Activated CD4-positive, CD25-positive, alpha-beta regulatory T cell treated with anti-CD3 and anti-CD28 coated beads, Interleukin-2, amount 50 U/mL, for 16 hours (primary cell): ENCODE results near the gene CCSER1.
"Not testable (repeated sequence)": the region's sequence is repeated elsewhere in the genome, so short reads cannot be mapped to it uniquely, and the experiment has no call there.

Experiments used
- DNase-seq: peaks from one replicate; pipeline ENCODE4 v3.0.0-alpha.2; 2020; ENCODE audit warnings: low read depth, low spot score

Gene CCSER1

DNA sequence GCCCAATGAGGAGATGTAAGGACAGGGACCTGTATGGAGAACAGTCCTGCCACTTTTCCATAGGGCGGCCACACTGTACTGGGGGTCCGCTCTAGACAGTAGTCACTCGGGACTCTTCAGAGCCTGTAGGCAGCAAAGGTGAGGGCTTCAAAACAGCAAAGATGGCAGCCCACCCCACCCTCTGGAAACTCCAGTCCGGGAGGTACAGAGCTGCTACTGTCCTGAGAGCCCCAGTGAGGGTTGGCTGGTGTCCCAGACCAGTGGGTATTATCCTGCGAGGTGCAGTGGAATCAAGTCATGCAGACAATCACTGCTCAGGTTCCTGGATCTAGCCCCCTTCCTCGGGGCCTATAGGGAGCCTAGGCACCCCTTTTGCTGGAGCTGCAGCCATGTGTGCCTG is 1392.0 kb downstream of the CCSER1 start:
- DNase-seq = no peak

DNA sequence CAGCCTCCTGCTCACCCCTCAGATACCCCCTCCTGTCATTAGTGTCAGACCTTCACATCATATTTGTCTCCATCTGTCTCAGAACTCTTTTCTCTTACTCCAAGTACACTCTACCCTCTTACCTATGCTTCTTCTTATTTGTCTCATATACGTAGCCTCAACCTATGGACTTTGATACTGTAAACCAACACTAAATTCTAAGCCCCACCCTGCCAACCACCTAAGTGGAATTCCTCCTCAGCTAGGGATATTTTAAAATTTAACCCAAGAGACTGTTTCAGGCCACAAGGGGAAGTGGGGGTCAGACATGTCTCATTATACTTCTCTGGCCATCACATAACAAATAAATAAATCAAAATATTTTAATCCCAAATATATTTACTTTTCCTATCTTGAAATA is 1398.4 kb downstream of the CCSER1 start:
- no peak for DNase-seq

DNA sequence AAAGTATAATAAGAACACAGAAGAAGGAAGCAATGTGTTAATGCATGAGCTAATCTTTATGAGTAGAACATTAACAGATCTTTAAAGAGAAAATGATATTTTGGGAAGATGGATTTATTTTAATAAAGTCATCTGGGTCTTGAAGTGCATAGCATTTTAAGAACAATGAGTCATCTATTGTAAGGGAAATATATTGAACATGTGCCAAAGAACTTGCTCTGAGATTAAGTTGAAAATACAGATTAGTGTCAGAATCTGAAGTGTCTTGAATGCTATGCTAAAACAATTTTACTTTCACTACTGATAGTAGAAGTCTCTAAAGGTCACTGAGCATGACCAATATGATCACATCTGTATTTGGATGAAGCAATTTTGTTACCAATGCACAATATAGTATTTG is 1399.9 kb downstream of the CCSER1 start:
- no peak for DNase-seq

DNA sequence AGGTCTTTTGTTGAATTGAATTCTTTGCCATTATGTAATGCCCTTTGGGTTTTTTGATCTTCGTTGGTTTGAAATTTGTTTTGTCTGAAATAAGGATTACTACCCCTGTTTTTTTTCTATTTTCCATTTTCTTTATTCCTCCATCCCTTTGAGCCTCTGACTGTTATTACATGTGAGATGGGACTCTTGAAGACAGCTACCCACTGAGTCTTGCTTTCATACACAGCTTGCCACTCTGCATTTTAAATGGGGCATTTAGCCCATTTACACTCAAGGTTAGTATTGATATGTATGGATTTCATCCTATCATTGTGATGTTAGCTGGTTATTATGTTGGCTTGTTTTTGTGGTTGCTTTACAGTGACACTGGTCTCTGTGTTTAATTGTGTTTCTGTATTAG is 1440.4 kb downstream of the CCSER1 start:
- DNase-seq = no peak

DNA sequence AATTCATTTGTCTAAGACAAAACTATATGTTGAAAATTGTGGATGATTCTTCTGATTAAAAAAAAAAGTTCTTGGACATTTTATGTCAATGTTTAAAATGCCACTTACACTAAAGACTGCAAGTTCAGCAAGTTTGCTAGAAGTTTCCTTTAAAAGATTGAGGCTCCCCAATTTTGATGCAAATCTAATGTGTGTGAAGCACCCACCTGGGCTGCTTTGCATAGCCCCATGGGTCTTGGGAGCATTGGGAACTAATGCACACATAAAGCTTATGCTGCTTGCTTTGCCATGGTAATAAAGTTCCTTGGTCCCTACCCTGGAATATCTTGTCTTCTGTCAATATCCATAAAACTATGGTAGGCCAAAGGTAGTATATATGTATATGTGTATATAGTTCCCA is 1450.7 kb downstream of the CCSER1 start:
- no peak for DNase-seq

DNA sequence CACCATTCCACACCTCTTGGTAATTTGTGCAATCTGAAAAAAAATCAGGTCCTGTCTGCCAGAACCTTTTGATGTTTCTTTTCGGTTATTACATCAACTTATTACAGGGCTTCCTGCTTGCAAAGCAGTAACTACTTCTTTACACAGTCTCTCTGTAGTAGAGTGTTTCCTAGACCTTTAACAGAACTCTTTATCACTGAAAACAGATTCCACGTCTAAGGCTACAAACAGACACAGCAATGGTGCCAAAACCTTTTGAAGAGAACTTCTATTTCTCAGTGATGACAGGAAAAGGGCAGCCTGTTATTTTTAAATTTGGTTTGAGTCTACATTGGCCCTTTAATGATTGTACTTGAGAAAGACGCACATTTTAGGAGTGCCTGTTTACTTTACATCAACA is 1463.1 kb downstream of the CCSER1 start:
- DNase-seq = no peak

DNA sequence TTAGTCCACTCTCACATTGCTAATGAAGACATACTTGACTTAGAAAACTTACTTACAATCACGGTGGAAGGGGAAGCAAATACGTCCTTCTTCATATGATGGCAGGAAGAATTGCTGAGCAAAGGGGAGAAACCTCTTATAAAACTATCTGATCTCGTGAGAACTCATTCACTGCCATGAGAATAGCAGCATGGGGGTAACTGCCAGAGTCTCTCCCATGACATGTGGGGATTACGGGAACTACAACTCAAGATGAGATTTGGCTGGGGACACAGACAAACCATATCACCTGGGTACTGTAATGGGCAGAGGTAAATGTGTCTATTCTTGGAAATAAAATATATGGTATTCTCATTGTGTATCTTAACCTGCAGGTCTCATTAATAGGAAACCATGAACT is 1464.9 kb downstream of the CCSER1 start:
- DNase-seq = no peak

DNA sequence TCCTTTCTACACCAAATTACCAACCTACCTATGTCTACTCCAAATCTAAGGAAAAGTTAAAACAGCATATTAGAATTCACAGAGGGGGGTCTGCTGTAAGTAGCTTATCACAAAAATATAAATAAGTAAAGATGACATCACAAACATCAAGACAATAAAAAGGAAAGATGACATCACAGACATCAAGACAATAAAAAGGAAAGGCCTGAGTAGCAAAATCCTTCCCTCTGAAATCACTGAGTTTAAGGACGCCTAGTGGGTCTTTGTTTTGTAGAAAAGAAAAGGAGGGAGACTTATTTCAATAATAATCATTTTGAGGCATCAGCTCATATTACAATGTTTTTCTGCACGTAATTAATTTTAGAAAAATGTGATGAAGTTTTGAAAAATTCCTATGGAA is 1469.5 kb downstream of the CCSER1 start:
- no peak for DNase-seq

DNA sequence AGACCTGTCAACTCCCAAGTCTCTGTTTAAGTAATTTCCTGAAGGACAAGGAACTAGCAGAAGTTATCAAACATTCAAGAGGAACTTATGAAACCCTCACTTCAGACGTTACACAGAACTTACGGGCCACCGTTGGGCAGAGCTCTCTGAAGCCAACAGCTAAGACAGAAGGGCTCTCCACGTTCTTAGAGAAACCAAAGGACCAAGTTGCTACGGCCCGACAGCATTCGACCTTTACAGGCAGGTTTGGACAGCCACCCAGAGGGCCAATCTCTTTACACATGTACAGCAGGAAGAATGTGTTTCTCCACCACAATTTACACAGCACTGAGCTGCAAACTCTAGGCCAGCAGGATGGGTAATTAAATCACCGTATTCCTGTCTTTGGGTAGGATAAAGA is 1471.5 kb downstream of the CCSER1 start:
- DNase-seq = no peak

DNA sequence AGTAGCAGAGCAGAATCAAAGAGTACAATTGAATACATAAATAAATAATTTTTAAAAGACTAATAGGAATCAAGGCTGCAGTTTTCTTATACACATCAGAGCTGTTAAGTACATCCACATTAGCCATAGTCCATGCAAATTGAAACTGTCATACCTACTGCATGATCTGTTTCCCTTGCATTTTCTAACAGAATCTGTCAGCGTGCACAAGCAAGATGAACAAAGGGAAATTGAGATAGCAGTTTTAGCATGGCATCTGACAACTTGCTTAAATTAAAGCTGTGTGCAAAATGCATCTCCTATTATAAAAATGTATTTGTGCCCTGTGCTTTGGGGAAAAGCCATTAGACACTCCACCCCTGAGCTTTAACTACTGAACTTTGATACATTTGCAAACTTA is 1473.1 kb downstream of the CCSER1 start:
- no peak for DNase-seq

DNA sequence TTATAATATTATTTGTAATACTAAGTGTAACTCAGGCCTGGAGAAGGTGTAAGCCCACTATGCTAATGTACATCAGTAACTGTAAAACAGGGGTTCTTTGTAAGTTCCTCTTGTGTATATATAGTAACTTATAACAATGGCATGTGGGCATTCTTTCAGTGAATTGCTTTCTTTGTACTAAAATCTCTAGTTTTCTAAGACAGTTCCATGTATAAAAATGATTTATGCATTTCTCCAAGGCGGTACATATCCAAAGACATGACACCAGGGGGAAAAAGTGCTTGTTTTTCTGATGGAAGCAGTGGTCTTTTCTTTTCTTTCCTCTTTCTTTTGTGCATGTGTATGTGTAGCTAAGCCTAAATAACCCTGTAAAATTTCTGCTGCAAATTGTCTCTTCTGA is 1474.2 kb downstream of the CCSER1 start:
- no peak for DNase-seq

DNA sequence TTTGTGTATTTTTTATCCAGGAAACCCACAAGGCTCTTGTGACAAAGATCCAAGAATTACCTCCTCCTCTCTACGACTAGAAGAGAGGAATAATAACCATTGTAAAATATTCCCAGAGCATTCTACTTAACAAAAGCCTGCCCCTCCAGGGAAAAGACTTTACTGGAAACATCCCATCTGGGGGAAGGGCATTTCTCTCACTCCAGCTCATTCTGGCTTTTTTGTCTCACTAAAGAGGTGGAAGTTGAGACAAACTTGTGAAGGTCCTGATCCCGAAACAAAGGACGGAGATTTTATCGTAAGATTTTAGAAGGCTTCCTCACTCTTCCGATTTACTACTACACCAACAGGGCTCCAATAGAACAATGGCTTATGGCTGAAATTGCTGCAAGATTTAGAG is 1484.6 kb downstream of the CCSER1 start:
- no peak for DNase-seq

DNA sequence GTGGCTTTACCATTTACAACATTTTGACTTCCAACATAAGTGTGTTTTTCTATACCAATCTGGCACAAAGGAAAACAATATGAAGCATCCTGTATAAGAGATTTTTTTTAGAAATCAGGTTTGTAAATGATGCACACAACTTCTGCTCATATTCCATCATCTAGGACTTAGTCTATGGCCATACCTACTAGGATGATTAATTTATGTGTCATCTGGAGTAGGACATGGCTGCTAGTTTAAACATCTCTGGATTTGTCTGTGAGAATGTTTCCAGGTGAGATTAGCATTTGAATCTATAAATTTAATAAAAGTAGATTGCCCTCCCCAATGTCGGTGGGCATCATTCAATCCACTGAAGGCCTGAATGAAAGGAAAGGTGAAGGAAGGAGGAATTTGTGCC is 1493.8 kb downstream of the CCSER1 start:
- no peak for DNase-seq

DNA sequence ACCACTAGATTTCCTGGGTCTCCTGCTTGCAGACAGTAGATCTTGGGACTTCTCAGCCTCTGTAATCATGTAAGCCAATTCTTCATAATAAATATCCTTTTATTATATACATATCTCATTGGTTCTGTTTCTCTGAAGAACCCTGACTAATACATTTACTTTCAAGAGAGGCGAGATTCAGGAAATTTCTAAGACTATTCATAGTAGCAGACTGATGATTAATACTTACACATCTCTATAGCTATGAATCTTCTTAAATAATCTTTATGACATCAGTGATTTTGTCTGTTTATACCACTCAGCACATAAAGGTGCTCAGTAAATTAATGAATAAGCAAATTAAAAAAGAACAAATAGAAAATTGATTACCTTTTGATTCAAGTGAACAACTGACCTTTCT is 1494.3 kb downstream of the CCSER1 start:
- no peak for DNase-seq

DNA sequence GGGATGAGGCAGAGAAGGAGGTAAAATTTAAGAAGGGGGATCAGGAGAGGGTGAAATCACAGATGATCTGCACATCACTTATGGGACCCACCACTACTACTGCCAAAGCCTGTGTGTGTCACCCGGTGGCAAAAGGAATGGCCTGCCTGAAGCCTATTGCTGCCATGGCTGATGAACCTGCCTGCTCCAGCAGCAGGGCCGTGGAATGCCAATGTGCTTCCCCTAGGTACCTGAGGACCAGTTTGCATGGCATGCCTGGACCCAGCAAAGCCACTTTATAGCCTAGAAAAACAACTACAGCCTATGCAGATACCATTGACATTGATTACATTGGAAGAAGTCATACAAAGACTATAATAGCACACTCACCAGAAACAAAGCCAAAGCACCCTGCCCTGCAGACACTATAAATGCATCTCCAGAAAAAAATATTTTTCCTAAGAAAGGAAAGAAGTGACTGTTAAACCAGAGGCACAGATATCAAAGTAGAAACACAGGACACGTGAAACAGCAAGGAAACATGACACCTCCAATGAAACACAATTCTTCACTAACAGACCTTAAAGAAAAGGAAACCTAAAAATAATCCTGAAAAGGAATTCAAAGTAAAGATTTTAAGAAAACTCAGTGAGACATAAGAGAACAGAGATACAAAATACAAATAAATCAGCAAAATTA is 1495.9 kb downstream of the CCSER1 start:
- no peak for DNase-seq

DNA sequence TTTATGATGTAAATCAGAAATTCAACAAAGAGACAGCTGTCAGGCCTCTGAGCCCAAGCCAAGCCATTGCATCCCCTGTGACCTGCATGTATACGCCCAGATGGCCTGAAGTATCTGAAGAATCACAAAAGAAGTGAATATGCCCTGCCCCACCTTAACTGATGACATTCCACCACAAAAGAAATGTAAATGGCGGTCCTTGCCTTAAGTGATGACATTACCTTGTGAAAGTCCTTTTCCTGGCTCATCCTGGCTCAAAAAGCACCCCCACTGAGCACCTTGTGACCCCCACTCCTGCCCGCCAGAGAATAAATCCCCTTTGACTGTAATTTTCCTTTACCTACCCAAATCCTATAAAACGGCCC is 1496.4 kb downstream of the CCSER1 start:
- not testable (repeated sequence) for DNase-seq

DNA sequence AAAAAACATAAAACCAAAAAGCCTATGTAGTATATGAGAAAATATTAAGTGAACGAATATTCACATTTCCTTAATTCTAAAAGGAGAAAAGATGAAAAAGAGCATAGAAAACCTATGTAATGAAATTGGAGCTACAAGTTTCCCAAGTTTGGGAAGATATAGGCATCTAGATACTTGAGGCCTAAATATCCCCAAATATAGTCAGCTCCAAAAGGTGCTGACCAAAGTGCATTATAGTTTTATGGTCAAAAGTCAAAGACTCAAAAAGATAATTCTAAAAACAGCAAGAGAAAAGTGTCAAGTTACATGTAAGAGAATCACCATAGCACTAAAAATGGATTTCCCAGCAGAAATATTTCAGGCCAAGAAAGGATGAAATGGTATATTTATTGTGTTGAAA is 1502.9 kb downstream of the CCSER1 start:
- DNase-seq = no peak

DNA sequence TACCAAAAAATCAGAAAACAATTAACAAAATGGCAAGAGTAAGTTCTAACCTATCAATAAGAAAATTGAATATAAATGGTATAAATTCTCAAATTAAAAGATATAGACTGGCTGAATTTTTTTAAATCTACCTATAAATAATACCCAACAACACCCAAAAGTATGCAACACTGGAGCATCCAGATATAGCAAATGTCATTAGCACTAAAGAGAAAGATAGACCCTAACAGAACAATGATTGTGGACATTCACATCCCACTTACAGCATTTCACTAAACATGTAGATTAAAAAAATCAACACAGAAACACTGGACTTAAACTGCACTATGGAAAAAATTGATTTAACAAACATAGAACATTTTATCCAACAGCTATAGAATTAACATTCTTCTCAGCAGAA is 1503.6 kb downstream of the CCSER1 start:
- no peak for DNase-seq

DNA sequence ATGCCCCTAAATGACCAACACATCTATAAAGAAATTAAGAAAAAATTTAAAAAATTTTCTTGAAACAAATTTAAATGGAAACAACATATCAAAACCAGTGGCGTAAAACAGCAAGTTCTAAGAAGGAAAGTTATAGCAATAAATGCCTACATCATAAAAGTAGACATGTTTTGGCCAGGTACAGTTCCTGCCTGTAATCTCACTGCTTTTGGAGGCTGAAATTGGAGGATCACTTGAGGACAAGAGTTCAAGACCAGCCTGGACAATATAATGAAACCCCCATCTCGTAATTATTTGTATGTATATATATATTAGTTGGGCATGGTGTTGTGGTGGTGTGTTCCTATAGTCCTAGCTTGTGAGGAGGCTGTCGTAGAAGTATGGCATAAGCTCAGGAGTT is 1504.1 kb downstream of the CCSER1 start:
- DNase-seq = no peak

DNA sequence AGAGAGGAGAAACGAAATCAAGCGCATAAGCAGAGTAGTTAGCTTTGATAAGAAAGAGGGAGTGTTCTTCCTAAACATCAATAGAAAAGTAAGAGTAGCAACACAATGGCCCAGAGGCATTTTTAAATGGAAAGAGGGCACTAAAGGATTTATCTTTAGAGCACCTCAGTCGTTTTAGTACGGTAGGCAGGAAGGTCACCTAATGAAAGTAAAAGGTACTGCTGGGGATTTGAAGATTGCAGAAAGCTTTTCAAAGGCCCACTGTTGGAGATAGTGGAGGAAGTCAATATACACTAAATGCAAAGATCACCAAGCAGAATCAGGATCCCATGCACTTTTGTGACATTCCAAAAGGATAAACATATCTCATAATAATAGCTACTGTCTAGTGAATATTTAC is 1508.9 kb downstream of the CCSER1 start:
- DNase-seq = no peak
